SW 1271 (cell line): Measurements from ENCODE around the gene CTDSP2.
"Not testable (repeated sequence)": the region's sequence is repeated elsewhere in the genome, so short reads cannot be mapped to it uniquely, and the experiment has no call there.

Source experiments
- DNase-seq, 2 experiments: peaks; one replicate each; lab custom pipeline; 2025; lab: John Stamatoyannopoulos, UW

The CTDSP2 gene

GRCh38 chr12:57846577-57847319 is at the start of gene CTDSP2:
Gene CTDSP2 (minus strand): TSS chr12:57846729. CDS start chr12:57846435, 294 bp downstream.
- peak; percentile 83 to 96 for DNase-seq

- no peak for DNase-seq
These were observed 49.5 kb upstream of the CTDSP2 start for GRCh38 chr12:57896115-57896433.

GRCh38 chr12:57895389-57896114 is 49.0 kb upstream of the CTDSP2 start:
- DNase-seq: no peak

- DNase-seq: no peak
These were observed 48.1 kb upstream of the CTDSP2 start for GRCh38 chr12:57894399-57895292.

GRCh38 chr12:57893431-57894353 is 47.2 kb upstream of the CTDSP2 start:
- DNase-seq: no peak

GRCh38 chr12:57892232-57892972 is 45.9 kb upstream of the CTDSP2 start:
- DNase-seq: no peak

DNA sequence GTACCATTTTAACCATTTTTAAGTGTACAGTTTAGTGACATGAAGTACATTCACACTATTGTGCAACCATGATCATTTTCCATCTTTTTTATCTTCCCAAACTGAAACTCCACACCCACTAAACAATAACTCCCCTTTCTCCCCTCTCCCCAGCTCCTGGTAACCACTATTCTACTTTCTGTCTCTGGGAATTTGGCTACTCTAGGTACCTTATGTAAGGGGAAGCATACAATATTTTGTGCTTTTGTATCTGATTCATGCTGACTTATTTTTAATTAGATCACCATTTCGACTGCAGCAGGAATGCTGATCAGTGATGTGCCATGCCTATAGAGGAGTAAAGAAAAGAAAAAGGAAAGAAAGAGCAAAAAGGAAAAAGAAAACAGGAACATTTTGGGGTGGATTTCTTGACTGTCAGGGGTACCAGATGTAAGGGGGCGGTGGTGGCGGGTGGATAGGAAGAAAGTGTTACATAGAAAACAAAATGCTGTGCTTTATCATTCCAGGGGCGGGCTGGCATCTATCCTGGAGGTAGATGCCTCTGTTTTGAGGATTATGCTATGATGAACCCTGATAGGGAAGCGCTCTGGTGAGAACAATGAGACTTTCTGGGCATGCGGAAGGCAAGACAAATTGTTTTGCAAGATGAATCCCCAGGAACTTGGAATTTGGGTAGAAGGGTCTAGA is 45.2 kb upstream of the CTDSP2 start:
- DNase-seq: no peak

GRCh38 chr12:57890191-57891115 is 43.9 kb upstream of the CTDSP2 start:
- DNase-seq: no peak

DNA sequence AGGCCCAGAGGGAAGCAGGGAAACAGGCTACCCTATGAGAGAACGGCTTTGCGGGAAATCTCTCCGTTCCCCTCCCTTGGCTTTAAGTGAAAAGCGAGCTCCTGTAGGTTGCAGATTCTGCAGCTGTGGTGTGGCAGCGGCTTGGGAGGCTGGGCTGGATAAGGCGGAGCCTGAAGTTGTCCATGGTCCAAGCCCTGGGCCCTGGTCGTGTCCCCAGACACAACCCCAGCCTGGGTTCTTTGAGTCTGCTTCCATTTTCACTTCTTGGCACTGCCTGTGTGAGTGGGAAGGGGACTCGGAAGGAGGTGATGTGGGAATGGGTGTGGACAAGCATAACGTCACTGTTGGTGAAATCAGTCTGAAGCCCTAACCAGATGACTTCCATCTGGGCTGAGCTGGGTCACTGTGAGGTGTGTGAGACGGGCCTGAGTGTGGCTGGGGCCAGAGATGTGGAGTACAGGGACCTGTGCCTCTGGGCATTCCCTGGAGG is 43.0 kb upstream of the CTDSP2 start:
- DNase-seq: no peak

DNA sequence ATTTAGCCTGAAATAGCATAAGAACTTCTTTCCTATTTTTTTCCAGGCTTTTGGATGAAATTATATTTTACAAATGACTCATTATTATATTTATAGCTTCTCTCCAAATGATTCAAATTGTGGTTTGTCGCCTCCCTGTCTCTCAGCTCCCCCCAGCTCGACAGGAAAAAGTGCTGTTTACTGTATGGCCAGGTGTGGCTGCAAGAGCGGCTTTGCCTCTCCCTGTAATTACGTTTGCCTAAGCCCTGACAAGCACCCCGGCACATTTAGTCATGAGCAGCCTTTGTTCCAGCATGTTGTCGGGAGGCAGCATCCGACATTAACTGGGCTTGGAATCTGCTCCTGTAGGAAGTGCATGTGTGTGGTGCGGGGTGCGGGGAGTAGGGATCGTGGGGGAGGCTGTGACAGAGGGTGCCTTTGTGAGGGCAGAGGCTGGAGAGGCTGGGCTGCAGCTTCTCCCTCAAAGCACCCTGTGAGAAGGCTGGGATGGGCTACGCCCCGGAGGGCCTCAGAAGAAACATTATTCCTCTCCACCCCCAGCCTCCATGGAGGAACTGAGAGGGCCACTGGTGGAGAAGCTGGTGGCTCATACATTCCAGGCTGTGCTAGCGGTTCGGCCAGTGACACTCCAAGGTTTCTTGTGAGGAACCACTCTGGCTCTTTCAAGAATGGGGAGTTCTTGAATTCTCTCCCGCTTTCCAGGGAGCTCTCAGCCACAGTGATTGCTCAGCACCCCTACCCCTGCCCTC is 42.1 kb upstream of the CTDSP2 start:
- no peak for DNase-seq

- DNase-seq: no peak
These were observed 41.3 kb upstream of the CTDSP2 start for GRCh38 chr12:57887631-57888408.

GRCh38 chr12:57886964-57887363 is 40.4 kb upstream of the CTDSP2 start:
- not testable (repeated sequence) for DNase-seq

GRCh38 chr12:57886542-57886941 is 40.0 kb upstream of the CTDSP2 start:
- DNase-seq: no peak

DNA sequence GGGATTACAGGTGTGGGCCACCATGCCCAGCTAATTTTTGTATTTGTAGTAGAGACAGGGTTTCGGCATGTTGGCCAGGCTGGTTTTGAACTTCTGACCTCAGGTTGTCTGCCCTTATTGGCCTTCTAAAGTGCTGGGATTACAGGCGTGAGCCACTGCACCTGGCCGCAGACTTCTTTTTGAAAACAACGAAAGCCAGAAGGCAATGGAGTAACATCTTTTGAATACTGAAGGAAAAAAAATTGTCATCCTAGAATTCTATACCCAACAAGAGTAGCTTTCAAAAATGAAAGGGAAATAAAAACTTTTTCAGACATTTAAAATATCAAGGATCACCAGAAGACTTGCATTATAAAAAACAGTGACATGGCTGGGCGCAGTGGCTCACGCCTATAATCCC is 38.7 kb upstream of the CTDSP2 start:
- DNase-seq: no peak

- DNase-seq: no peak
These were observed 37.2 kb upstream of the CTDSP2 start for GRCh38 chr12:57883700-57884099.

- no peak for DNase-seq
These were observed 36.5 kb upstream of the CTDSP2 start for GRCh38 chr12:57883057-57883456.

DNA sequence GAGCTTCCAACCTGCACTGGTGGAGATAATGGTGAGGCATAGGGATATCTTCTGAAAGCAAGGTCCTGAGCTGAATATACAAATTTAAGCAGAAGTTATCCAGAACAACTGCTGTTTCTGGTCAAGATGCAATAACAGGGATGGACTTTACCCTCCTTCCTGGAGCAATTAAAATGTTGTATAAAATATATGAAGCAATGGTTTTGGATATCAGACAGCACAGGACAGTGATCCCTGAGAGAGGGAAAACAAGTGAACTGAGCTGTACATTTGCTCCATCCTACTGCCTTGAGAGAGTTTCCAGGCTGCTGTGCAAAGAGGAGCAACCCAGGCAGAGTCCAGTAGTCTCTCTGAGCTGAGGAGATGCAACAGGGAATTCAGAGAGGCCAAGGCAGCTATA is 36.0 kb upstream of the CTDSP2 start:
- DNase-seq: no peak
